ENCODE measurements around the gene TMEM165. TPM values are rescaled to one million over a fixed set of nuclear protein-coding genes. Genes with fewer than 3 reads are reported as not detected.

The TMEM165 gene
- total RNA-seq, 2 donors from 2014 or later = 70.0 to 80.0 TPM

DNA sequence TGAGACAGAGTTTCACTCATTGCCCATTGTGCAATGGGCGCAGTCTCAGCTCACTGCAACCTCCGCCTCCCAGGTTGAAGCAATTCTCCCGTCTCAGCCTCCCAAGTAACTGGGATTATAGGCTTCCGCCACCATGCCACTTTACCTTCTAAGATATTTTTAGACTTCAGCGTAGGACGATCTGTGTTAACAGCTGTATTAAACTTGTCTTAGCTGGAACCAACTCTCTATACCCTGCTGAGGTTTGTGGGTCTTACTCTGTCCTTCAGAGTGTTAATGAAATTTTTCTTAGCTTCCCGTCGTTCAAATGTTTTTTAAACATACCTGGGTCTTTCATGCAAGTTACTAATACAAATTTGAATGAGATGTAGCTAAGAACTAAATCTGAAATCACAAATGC, 14.7 kb downstream of the TMEM165 start:
- Histone ChIP-seq H3K4me1 (no peaks in the 10 kb centered on the region), H3K4me3 (no peak overlapping the region), H3K27me3 (no peaks in the 10 kb centered on the region), H3K27ac (no peak overlapping the region), H3K9ac (ENCODE audit: low read depth in 2 of 2, low read length in 2 of 2) (no peak overlapping the region), H3K36me3 (no peaks in the 10 kb centered on the region), H3K9me3 (no peaks in the 10 kb centered on the region)
- no peak for DNase-seq
- intact Hi-C loops (cut with DNase I) = no loop called here
- TF ChIP-seq, protein P1, sequence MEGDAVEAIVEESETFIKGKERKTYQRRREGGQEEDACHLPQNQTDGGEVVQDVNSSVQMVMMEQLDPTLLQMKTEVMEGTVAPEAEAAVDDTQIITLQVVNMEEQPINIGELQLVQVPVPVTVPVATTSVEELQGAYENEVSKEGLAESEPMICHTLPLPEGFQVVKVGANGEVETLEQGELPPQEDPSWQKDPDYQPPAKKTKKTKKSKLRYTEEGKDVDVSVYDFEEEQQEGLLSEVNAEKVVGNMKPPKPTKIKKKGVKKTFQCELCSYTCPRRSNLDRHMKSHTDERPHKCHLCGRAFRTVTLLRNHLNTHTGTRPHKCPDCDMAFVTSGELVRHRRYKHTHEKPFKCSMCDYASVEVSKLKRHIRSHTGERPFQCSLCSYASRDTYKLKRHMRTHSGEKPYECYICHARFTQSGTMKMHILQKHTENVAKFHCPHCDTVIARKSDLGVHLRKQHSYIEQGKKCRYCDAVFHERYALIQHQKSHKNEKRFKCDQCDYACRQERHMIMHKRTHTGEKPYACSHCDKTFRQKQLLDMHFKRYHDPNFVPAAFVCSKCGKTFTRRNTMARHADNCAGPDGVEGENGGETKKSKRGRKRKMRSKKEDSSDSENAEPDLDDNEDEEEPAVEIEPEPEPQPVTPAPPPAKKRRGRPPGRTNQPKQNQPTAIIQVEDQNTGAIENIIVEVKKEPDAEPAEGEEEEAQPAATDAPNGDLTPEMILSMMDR (IDR thresholded peaks at IDR 0.05) = no peak

DNA sequence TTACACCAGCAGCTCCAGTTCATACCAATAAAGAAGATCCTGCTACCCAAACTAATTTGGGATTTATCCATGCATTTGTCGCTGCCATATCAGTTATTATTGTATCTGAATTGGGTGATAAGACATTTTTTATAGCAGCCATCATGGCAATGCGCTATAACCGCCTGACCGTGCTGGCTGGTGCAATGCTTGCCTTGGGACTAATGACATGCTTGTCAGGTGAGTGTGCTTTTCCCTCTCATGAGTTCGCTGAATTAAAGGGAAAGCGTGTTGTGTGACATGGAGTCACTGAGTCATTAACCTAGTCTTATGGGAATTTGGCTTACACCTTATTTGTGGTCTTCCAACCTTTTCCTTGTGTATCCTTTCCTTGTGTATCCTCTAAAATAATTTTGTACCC, 15.9 kb downstream of the TMEM165 start:
- TF ChIP-seq, protein P1 (IDR thresholded peaks at IDR 0.05) = no peak
- Histone ChIP-seq H3K4me1 (no peaks in the 10 kb centered on the region), H3K36me3 (no peaks in the 10 kb centered on the region), H3K9ac (ENCODE audit: low read depth in 2 of 2, low read length in 2 of 2) (no peak overlapping the region), H3K4me3 (no peak overlapping the region), H3K27me3 (no peaks in the 10 kb centered on the region), H3K27ac (no peak overlapping the region), H3K9me3 (no peaks in the 10 kb centered on the region)
- no peak for DNase-seq
- intact Hi-C loops (cut with DNase I) = no loop called here

DNA sequence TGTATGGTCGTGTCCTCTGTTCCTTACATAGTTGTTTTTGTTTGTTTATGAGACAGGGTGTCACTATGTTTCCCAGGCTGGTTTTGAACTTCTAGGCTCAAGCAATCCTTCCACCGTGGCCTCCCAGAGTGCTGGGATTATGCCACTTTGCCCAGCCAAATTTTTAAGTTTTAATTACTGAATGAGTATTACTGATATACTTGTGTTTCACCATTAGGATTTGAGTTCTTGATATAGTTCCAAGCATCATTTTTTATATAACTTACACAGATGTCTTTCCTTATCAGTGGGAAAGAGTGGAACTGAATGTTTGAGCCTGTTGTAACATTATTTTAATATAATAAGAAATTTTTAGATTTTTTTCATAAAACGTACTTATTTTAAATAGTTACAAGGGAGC, 20.4 kb downstream of the TMEM165 start:
- H3K4me1 ChIP-seq = no peaks in the 10 kb centered on the region
- DNase-seq = no peak
- H3K27ac ChIP-seq = no peak overlapping the region
- TF ChIP-seq, protein P1 (IDR thresholded peaks at IDR 0.05) = no peak
- H3K9ac ChIP-seq (ENCODE audit: low read depth in 2 of 2, low read length in 2 of 2) = no peak overlapping the region
- intact Hi-C loops (cut with DNase I) = no loop called here
- H3K36me3 ChIP-seq = no peaks in the 10 kb centered on the region
- no peaks in the 10 kb centered on the region for H3K27me3 ChIP-seq
- H3K4me3 ChIP-seq = no peak overlapping the region
- no peaks in the 10 kb centered on the region for H3K9me3 ChIP-seq

DNA sequence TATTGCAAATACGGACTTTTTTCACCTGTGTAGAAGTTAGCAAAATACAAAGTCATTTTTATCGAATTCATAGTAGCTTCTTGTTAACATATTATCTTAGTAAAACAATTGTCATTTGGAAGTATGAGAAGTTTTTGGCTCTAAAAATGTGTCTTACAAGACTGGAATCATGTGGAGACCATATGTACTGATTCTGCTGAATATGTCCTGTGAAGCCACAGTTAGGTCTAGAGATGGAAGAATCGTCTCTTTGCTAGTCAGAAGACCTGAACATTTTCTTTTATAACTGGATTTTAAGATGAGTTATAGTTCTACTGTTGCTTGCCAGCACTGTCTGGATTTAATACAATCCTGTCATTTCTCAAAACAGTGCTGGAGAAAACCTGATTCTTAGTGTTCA, 29.0 kb downstream of the TMEM165 start:
- Histone ChIP-seq H3K9ac (ENCODE audit: low read depth in 2 of 2, low read length in 2 of 2) (no peak overlapping the region), H3K4me1 (no peaks in the 10 kb centered on the region)

DNA sequence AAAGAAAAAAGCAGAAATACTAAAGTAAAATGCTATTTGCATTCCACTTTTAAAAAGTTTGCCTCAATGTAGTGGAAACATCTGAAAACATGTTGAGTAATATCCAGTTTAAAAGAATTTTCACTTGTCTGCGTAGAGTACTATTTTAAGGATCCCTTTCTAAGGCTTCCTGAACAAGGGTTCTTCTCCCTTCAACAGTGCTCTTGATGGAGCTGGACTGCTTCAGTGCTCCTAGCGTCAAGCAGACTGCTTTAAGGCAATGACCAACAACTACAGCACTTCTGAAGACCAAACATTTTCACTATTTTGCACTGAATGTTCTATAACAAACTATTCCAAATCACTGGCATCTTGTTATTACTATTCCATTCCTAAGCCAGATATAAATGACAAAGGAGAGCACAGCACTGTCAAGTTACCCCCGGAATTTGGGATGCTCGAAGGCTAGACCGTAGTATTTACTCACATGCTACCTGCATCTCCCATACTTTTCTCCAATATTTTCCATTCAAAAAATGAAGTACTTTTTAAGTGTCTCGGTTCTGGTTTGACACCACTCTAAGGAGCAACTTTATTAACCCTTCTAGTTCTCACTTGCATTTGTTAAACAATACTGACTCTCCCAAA, 36.1 kb downstream of the TMEM165 start:
- Histone ChIP-seq H3K27ac (no peak overlapping the region), H3K9ac (ENCODE audit: low read depth in 2 of 2, low read length in 2 of 2) (no peak overlapping the region), H3K4me1 (no peaks in the 10 kb centered on the region), H3K27me3 (no peaks in the 10 kb centered on the region), H3K4me3 (no peak overlapping the region), H3K36me3 (no peaks in the 10 kb centered on the region), H3K9me3 (no peaks in the 10 kb centered on the region)
- TF ChIP-seq, protein P1 (IDR thresholded peaks at IDR 0.05) = no peak
- no peak for DNase-seq
- intact Hi-C loops (cut with DNase I) = loop anchor here (10.0 kb wide), 1 partner anchor 113 kb away; the partner anchor contains the start of gene CLOCK

More for the DNA sequence above, 29.0 kb downstream of the TMEM165 start:
- Histone ChIP-seq H3K4me3 (no peak overlapping the region), H3K27ac (no peak overlapping the region), H3K36me3 (peaks cover 14% of the 10 kb centered on the region), H3K27me3 (no peaks in the 10 kb centered on the region), H3K9me3 (no peaks in the 10 kb centered on the region)
- no peak for DNase-seq
- intact Hi-C loops (cut with DNase I) = no loop called here
- TF ChIP-seq, protein P1 (IDR thresholded peaks at IDR 0.05) = no peak
